ENCODE measurements around the gene RXRA.

RXRA gene

DNA sequence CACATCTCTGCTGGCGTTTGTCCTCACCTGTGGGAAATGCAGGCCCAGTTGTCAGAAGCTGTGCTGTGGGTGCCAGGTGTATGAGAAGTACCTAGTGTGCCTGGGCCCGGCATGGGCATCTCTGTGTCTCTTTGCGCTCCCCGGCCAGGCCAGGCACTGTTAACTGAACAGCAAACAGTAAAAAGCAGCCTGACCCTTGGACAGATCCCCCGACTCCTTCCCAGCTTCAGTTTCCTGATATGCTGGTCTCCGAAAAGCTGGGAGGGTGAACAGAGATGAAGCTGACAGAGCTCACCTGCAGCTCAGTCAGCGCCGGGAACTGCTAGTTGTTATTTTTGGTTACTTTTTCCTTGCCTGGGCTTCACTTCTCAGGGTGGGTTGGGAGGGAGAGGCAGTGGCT is 28.9 kb downstream of the RXRA start:
- no peak for DNase-seq (ENCODE audit: low spot score)

DNA sequence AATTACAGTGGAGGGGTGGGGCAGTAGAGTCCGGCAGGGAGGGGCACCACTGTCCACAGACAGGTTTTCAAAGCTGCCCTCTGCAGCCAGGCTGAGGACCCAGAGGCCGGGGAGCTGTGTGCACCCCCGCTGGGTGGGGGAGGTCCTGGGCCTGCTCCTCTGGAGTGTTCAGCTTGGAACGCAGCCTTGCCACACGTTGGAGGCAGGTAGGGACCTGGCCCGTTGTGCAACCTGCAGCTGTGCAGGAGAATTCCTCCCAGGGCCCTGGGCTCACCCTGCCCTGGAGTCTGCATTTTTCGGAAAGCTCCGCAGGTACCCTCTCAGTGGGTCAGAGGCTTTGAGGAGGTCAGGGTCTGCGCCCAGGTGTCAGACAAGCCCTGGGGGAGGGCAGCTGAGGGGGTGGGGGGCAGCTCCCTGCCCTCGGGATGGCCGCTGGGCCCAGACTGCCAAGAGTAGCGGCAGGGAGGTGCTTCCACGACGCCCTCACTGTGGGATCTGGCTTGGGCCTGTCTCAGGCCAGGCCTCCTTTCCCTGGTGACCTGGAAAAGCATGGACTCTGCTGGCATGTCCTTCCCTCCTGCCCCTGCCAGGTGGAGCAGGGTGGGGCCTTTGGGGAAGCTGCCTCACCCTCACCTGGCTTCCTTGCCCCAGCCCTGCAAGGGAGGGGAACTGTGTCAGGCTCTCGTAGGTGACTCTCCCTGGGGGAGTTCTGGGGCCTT is 29.5 kb downstream of the RXRA start:
- DNase-seq (ENCODE audit: low spot score): no peak

- no peak for DNase-seq (ENCODE audit: low spot score)
Measured at GRCh38 chr9:134356496-134357470, 30.5 kb downstream of the RXRA start.

- no peak for DNase-seq (ENCODE audit: low spot score)
Measured at GRCh38 chr9:134357631-134358025, 31.4 kb downstream of the RXRA start.

DNA sequence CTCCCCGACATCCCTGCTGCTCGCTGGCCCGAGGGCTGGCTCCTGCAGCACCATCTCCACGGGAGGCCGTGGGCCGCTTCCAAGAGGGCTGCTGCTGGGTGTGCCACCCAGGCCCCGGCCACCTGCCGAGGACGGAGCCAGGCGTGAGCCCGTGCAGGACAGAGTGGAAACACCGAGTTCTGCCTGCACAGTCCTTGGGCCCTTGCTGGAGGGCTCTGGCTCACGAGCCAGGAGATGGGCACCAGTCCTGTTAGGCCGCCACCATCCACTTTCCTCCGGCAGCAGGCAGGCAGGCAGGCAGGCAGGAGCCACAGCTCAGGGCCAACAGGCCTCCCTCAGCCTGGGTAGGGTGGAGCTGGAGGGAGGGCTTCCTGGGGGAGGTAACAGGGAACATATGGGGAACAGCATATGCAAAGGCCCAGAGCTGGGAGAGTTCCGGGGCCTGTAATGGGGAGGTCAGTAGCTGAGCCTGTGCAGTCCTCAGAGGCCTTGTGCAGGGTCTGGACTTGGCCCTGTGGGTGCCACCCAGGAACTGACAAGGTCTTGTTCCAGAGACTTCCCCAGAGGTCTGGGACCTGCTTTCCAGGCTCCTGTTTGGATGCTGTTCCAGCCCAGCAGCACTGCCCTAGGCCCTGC is 31.9 kb downstream of the RXRA start:
- no peak for DNase-seq (ENCODE audit: low spot score)

DNA sequence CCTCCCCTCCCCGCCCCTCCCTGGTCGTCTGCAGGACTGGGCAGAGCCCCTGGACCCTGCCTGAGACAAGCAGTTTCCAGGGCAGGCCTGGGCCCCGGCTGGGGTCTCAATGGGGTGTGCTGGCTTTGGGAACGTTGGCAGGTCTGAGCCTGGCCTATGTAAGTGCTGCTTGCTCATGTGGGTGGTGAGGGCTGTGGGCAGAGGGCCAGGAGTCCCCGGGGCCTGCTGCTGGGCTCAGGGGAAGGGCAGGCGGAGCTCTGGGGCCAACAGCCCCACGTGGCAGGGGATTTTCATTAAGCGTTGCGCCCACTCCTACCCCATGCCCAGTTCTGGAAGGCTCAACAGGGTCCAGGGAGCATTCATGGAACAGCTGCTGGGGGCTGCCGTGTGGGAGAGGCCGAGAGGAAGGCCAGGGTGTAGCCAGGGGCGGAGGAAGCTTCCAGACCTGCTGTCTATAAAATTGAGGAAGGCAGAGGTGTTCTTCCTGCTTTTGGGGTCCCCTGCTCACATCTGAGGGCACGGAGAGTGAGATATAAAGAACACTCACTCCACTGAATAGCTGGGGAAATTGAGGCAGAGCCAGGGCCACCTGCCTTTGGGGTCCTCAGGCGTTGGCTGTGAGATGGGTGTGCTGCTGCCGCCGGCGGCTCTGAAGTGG is 32.5 kb downstream of the RXRA start:
- no peak for DNase-seq (ENCODE audit: low spot score)

DNA sequence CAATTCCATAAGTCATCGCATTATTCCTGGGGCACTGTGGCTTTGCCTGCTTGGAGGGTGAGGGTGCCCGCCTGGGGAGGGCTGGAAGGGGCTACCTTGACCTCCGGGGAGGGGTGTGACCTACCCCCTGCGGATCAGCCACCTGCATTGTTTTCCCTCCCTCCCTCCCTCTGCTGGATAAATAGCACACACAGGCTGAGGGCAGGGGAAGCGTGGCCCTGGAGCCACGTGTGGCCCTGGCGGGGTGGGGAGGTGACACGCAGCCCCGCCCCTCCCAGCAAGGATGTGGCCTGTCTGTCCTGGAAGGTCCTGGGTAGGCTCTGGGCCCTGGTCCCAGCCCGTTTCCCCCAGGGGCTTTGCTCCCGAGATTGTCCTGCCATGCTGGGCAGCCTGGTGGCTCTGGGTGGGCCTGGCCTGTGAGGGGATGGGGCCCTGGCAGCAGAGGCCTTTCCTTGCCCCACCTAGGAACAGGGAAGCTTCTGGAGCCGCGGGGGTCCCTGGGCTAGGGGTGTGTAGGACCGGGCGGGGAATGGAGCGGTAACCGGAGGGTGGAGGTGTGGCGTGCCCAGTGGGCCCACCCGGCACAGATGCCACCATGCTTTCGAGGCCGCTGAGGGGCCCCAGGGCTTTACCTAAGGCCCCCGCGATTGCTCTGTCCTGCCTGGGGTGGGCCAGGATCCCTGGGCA is 33.4 kb downstream of the RXRA start:
- no peak for DNase-seq (ENCODE audit: low spot score)

GRCh38 chr9:134360180-134360759 is 34.0 kb downstream of the RXRA start:
- DNase-seq (ENCODE audit: low spot score): no peak

DNA sequence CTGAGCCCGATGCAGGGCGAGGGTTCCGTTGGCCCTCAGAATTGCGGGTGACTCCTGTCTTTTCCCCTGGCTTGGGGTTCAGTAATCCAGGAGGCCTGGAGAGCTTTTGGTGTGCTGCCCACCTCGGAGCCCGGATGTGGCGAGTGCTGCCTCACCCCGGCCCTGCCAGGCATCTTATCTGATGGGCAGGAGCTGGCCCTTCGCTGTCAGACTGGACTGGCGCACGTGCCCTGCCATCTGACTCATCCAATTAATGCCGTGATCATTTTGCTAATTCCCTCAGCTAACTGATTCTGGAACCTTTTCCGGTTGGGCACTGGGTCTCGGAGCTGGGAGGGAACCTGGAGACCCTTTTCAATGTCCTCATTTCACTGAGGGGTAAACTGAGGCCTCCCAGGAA is 34.6 kb downstream of the RXRA start:
- no peak for DNase-seq (ENCODE audit: low spot score)

- no peak for DNase-seq (ENCODE audit: low spot score)
Measured at GRCh38 chr9:134361426-134361825, 35.2 kb downstream of the RXRA start.

DNA sequence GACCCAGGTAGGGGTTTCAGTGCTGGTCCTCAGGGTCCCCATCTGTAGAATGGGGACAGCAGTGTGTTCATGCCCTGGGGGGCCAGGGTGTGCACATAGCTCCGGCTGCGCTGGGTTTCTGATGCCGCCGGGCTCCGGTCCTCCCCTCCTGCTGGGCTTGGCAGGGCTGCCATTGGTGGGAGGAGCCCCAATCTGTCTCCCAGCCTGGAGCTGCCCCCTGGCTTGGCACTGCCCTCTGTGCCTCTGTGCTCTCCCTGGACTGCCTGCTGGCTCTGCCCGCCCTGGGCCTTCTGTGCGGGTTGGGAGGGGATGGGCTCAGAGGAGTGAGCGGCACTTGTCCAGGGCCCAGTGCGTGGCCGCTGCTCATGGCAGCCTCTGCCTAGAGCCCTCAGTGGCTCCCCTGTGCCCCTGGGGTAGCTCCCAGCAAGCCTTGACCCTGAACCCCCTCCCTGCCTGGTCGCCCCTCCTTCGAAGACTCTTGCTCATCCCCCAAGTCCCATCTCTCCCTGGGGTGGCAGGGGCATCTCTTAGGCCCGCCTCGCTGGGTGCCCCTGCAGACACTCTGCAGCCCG is 35.7 kb downstream of the RXRA start:
- no peak for DNase-seq (ENCODE audit: low spot score)

- DNase-seq (ENCODE audit: low spot score): no peak
Measured at GRCh38 chr9:134363450-134363849, 37.2 kb downstream of the RXRA start.

DNA sequence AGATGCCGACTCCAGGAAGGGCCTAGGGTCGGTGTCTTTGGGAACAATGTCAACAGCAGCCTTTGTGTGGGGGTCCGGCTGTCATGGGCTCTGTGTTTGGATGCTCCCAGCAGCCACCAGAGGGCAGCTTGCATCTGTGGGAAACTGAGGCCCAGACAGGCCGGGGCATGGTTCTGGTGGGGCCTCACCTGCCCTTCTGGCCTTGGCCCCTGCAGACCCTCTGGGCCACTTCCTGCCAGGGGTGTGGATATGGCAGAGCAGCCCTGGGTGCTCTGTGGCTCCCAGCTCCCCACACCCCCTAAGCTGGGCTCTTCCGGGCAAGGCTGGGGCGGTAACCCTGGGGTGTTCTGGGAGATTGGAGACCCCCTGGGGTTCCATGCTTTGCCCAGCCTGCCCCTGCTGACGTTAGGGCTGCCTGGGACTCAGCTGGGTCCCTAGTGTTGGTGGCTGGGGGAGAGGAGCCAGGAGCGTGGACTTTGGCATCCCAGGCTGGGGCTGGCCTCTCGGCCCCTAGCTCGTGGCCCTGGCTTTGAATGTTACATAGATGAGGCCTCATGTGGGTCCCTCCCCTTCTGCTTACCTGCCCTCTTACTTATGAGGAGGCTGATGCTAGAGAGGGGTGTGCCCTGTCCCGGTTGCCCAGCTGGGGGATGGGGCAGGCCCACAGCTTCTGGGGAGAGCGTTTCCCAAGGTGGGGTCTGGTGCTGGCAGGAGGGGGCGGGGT is 38.3 kb downstream of the RXRA start:
- no peak for DNase-seq (ENCODE audit: low spot score)

GRCh38 chr9:134365115-134365596 is 38.9 kb downstream of the RXRA start:
- DNase-seq (ENCODE audit: low spot score): no peak

GRCh38 chr9:134365791-134366222 is 39.6 kb downstream of the RXRA start:
- DNase-seq (ENCODE audit: low spot score): no peak

DNA sequence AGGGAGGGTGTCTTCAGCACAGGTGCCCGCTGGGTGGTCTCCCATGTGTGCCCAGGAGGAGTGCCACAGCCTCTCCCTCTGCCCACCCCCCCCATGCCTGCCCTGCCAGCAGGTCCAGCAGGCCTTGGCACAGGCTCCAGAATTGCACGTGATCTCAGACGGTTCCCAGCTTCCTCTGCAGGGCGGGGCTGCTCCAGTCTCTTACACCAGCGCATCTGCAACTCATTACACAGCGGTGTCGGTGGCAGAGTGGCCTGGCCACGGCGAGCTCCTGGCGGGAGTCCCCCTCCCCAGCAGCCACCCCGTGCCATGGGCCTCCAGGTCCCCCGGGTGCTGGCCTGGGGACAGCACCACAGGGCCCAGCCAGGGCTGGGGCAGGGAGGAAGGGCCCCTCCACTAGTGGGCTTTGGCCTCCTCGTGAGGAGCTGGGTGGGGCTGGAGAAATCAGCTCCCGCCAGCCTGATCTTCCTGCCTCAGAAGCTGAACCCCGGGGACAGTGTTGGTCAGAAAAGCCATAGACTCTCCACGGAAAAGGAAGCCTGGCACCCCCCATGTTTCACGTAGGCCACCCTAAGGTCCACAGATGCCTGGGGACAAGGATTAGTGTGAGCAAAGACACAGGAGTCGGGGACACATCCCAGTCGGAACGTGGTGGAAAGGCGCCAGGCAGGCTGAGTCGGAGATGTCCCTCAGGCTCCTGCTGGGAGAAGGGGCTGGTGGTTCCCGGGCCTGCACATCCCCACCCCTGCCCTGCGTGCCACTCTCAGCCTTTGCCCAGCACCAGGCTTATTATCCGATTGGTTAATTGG is 40.2 kb downstream of the RXRA start:
- DNase-seq (ENCODE audit: low spot score): peak; percentile 62

DNA sequence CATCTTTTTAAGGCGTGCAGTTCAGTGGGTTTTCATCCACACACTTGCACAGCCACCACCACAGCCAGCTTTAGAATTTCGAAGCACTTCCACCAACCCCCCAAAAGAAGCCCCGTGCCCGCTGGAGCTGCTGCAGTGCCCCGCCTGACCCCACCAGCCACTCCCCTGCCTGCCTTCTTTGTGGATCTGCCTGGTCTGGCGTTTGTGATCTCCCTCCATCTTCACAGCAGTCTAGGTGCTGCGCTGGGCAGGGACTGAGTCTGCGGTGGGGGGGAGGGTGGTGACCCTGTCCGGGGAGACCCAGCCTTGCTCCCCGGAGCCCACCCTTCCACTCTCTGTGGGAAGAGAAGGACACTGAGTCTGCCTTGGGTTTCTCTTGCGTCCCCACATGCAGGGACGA is 40.8 kb downstream of the RXRA start:
- DNase-seq (ENCODE audit: low spot score): no peak

DNA sequence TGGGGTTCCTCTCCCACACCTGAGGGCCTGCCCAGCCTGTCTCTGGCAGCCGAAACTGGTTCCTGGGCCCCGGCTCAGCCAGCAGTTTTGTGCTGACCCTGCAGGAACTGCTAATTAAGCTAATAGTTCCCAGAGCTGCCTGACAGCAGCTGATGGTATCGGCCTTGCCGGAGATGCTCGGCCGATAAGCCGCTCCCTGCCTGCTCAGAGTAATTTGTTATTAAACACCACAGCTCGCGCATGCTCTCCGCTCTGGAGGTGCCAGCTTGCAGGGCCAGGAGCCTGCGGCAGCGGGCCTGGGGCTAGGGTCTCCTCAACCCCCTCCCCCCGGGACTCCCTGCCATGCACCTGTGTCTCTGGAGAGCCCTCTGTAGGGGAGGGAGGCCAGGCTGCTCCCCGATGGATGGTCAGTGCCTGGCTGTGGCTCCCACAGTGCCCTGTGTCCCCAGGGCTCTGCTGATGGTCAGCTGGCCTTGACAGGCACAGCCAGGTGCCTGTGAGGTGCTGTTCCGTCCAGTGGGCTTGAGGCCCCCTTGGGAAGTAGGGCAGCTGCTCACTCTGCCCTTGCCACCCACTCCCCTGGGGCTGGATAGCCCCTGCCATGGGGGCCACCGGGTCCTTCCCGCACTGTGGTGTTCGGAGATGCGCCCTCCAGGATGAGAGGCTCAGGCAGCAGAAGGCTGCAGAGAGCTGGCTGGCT is 41.7 kb downstream of the RXRA start:
- DNase-seq (ENCODE audit: low spot score): no peak

GRCh38 chr9:134368571-134368970 is 42.3 kb downstream of the RXRA start:
- no peak for DNase-seq (ENCODE audit: low spot score)
